ENCODE data around the gene NOL12. TPM values are rescaled to one million over a fixed set of nuclear protein-coding genes. Genes with fewer than 3 reads are reported as not detected.

The NOL12 gene
- polyA plus RNA-seq, 1 of the 3 experiments (the other 2 are of a cell fraction), result 52.2 TPM

GRCh38 chr22:37647317-37647716 lies 38.8 kb upstream of the NOL12 start:
- peaks cover 11 to 14% of the 10 kb centered on the region in 2 experiments for H3K36me3 ChIP-seq (replicated peaks in 1 of 2; ENCODE audit: control insufficient read depth in 1 of 2, insufficient read depth in 2 of 2, low read length in 1 of 2)
- H3K4me3 ChIP-seq (ENCODE audit: low read depth in 2 of 2, low read length in 1 of 2), result no peak overlapping the region
- no peak overlapping the region for H3K9ac ChIP-seq
- no peak overlapping the region for H2AFZ ChIP-seq (ENCODE audit: low read depth)
- 94% methylated on average over 6 of the region's 9 CpGs for WGBS (ENCODE audit: low lambda C conversion rate)
- DNase-seq, result no peak
- H3F3A ChIP-seq (replicated peaks; ENCODE audit: insufficient read depth), result no peaks in the 10 kb centered on the region
- no peaks in the 10 kb centered on the region for H3K27me3 ChIP-seq (ENCODE audit: insufficient read depth)
- H4K20me1 ChIP-seq (ENCODE audit: insufficient read depth), result 0 out of 2 replicates have a peak, but pooled peaks cover 4% of the 10 kb centered on the region
- CTCF ChIA-PET, result interaction anchor here (1.4 to 44.3 kb wide), 3 partner anchors 13 to 41 kb away, joined by 6 to 898 read pairs (median 898); partner anchors contain the start of genes LGALS1, NOL12, PDXP and SH3BP1
- no peaks in the 10 kb centered on the region for H3K9me2 ChIP-seq
- peaks cover 0 to 6% of the 10 kb centered on the region in 2 experiments; a peak in 1 of 4 replicates for H3K4me1 ChIP-seq (ENCODE audit: control insufficient read depth in 1 of 2, insufficient read depth in 2 of 2, low read depth in 1 of 2, low read length in 1 of 2)
- H3K9me3 ChIP-seq, result no peaks in the 10 kb centered on the region
- H3K4me2 ChIP-seq, result no peak overlapping the region
- no peak for TF ChIP-seq USF2 (IDR thresholded peaks at IDR 0.05; ENCODE audit: borderline replicate concordance, low read depth, low read length)
- TF ChIP-seq FOXJ3 (CRISPR knock-in tag; IDR thresholded peaks at IDR 0.05), result no peak
- TF ChIP-seq TEAD4 (IDR thresholded peaks at IDR 0.05; ENCODE audit: borderline replicate concordance, insufficient read depth), result no peak
- TF ChIP-seq EZH2phosphoT487 (IDR thresholded peaks at IDR 0.05; ENCODE audit: borderline replicate concordance, low read depth), result no peak
- TF ChIP-seq CTCF (IDR thresholded peaks at IDR 0.05), result no peak
- no peak for TF ChIP-seq FOXM1 (IDR thresholded peaks at IDR 0.05; ENCODE audit: low read depth)
- no peak for TF ChIP-seq IRF3 (IDR thresholded peaks at IDR 0.05; ENCODE audit: low read depth, low read length)
- POLR2A ChIA-PET, result no interaction called here
- H3K27ac ChIP-seq (ENCODE audit: low read depth in 2 of 2, low read length in 1 of 2), result no peak overlapping the region
- H3K79me2 ChIP-seq (ENCODE audit: insufficient read depth), result no peaks in the 10 kb centered on the region

GRCh38 chr22:37647928-37648327 lies 38.2 kb upstream of the NOL12 start:
- Histone ChIP-seq H3F3A (replicated peaks; ENCODE audit: insufficient read depth) (no peaks in the 10 kb centered on the region), H3K4me1 (ENCODE audit: control insufficient read depth in 1 of 2, insufficient read depth in 2 of 2, low read depth in 1 of 2, low read length in 1 of 2) (peaks cover 0 to 6% of the 10 kb centered on the region in 2 experiments; a peak in 1 of 4 replicates), H3K36me3 (replicated peaks in 1 of 2; ENCODE audit: control insufficient read depth in 1 of 2, insufficient read depth in 2 of 2, low read length in 1 of 2) (peaks cover 9 to 14% of the 10 kb centered on the region in 2 experiments), H3K4me3 (ENCODE audit: low read depth in 2 of 2, low read length in 1 of 2) (no peak overlapping the region), H3K27me3 (ENCODE audit: insufficient read depth) (no peaks in the 10 kb centered on the region), H3K4me2 (no peak overlapping the region), H3K27ac (ENCODE audit: low read depth in 2 of 2, low read length in 1 of 2) (no peak overlapping the region), H3K79me2 (ENCODE audit: insufficient read depth) (no peaks in the 10 kb centered on the region), H3K9me3 (no peaks in the 10 kb centered on the region), H3K9me2 (no peaks in the 10 kb centered on the region), H2AFZ (ENCODE audit: low read depth) (no peak overlapping the region), H4K20me1 (ENCODE audit: insufficient read depth) (0 out of 2 replicates have a peak, but pooled peaks cover 4% of the 10 kb centered on the region), H3K9ac (no peak overlapping the region)
- peak; percentile 50 for DNase-seq
- WGBS (ENCODE audit: low lambda C conversion rate), result 93% methylated on average over 3 of the region's 9 CpGs
- CTCF ChIA-PET, result interaction anchor here (1.4 to 44.3 kb wide), 3 partner anchors 14 to 41 kb away, joined by 6 to 898 read pairs (median 898); partner anchors contain the start of genes LGALS1, NOL12, PDXP and SH3BP1
- POLR2A ChIA-PET, result no interaction called here
- TF ChIP-seq RFX5 (IDR thresholded peaks at IDR 0.05; ENCODE audit: low read length) (no peak), GABPA (IDR thresholded peaks at IDR 0.05; ENCODE audit: low read depth) (no peak), SMC3 (IDR thresholded peaks at IDR 0.05; ENCODE audit: low read depth, low read length) (no peak), USF1 (IDR thresholded peaks at IDR 0.05; ENCODE audit: borderline replicate concordance, low read depth) (no peak), POLR2AphosphoS5 (IDR thresholded peaks at IDR 0.05; ENCODE audit: low read depth, low read length) (no peak), ZBTB33 (IDR thresholded peaks at IDR 0.05; ENCODE audit: borderline replicate concordance, low read depth) (no peak), EP300 (IDR thresholded peaks at IDR 0.05; ENCODE audit: borderline replicate concordance in 1 of 2, low read depth in 1 of 2, low read length in 1 of 2) (no peak), REST (IDR thresholded peaks at IDR 0.05; ENCODE audit: low read depth, low read length) (no peak), RXRA (IDR thresholded peaks at IDR 0.05; ENCODE audit: borderline replicate concordance, low read depth) (no peak)

Data from SK-N-SH (cell line).